Glomerular endothelial cell (primary cell): ENCODE data around the gene CFAP58. TPM values are rescaled to one million over a fixed set of nuclear protein-coding genes. Genes with fewer than 3 reads are reported as not detected.

Experiments
- DNase-seq: peaks from one replicate; pipeline ENCODE4 v3.0.0-alpha.2; 2011; ENCODE audit warnings: low read depth, low spot score; ENCODE audit errors: extremely low read depth
- total RNA-seq: library from RNA; depleted of rRNA; stranded (reverse); fragments of >200 nt; gene quantifications from 2 replicates; pipeline ENCODE4 v1.2.3, GENCODE V29; 2015

Gene CFAP58
- total RNA-seq, 1 donor from 2014 or later, result 1.7 TPM

- DNase-seq, result no peak
Observed at GRCh38 chr10:104333728-104334373, 19.8 kb upstream of the CFAP58 start.

DNA sequence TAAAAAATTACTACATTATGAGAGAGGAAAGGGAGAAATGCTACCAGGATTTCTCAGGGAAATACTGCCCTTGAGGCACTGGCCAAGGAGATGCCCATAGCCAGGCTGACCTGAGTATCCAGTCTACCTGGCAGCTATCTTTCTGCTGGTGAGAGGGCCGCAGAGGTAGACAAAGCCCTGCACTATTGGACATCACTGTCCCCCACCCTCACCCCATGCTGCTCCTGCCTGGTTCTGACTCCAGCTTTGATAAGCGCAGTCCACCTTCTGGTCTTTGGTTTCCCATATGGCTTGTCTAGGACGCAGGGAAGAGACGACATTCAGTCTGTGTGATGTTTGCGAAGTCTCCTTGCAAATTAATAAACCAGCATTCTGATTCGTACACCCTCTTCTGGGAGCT, 19.1 kb upstream of the CFAP58 start:
- no peak for DNase-seq

DNA sequence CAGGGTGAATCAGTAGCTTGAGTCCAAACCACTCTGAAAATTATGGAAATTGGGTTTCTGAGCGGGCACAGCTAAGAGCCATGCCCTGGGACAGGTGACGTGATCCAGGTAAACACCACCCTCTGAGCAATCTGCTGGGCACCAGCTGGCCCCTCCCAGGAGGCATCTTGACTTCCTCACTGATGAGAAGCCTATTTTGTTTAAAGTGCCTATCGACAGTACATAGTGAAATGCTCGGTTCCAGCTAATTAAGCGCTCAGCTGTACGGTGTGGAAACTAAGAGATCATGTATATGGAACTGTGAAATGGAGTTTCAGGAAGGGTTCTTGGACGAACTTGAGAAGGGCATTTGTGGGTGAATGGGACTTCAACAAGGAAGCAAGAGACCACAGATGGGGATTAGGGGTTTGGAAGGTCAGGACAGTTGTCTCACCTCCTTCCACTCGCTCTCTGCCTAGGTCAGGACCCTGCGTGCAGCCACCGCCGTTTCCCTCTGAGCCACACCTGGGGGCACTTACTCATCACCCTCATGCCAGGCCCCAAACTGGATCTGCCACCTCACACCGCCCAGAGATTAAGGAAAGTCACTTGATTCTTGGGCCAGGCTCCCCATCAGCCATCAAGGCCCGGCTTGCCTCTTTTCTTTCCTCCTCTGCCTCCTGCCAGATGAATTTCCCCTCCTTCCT, 18.5 kb upstream of the CFAP58 start:
- no peak for DNase-seq

DNA sequence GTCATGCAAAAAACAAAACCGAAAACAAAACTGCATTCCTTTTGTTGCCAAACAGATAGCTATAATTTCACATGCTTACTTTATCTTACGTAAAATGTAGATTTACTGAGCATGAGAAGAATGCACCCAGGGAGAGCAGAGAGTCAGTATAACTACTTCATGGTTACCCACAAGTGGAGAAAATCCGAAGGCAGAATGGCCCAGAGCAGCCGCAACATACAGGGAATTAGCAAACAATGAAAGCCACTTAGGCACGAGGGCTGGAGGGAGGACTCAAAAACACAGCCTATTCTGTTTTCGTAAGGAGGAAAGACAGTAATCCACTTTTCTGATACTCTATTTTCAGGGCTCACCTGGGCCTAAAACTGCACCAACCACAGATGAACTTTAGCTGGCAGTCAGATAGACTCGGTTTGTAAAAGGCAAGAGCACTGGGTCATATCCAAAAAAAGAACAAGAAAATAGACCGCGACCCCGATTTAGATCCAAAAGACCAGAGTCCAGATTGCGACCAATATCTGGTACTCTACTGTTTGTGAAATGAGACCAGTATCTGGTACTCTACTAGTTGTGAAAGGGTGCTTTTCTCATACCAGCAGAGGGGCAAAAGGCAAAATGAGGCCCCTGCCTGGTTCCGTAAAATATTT, 16.7 kb upstream of the CFAP58 start:
- no peak for DNase-seq

DNA sequence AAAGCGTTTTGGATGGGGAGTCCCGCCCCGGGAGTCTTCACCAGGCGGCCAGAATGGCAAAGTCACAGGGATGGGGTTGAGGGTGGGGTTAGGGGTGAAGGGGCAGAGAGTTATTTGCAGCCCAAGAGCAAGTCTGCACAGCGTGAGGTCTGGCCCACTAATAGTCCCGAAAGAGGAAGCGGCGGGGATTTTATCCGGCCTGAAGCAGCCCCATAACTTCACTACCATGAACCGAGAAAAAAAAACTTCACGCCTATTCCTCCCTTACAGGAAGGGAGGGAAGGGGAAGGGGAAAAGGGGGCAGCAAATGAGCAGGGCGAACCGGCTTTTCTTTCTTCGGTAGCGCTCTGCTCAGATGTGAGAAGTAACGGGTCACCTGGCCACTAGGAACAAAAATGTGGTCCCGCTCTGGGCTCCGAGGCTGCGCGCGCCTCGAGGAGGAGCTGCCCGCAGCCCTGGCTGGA, 16.1 kb upstream of the CFAP58 start:
- DNase-seq, result no peak

- DNase-seq, result no peak
Observed at GRCh38 chr10:104337985-104338735, 15.5 kb upstream of the CFAP58 start, which contains the start of gene ITPRIP. ITPRIP (minus strand) TSS chr10:104338465; CDS start chr10:104316051, 22,414 bp downstream.

- DNase-seq, result no peak
Observed at GRCh38 chr10:104339469-104340110, 14.0 kb upstream of the CFAP58 start.

DNA sequence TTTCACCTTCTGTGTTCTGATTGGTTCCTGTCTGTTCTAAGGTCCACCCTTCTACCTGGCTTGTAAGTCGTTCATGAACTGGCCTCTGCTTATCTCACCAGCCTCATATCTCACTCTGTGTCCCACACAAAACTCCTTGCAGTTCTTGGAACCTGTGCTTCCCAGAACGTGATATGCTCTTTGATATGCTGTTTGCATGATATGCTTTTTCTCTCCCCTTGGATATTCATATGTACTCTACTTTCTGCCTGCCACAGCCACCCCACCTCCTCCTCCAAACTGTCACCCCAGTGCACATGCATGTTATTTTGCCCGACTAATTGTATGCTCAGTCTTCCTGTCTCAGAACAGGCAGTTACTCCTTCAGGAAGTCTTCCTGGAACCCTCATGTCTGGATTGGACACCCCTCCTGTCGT, 13.5 kb upstream of the CFAP58 start:
- no peak for DNase-seq

DNA sequence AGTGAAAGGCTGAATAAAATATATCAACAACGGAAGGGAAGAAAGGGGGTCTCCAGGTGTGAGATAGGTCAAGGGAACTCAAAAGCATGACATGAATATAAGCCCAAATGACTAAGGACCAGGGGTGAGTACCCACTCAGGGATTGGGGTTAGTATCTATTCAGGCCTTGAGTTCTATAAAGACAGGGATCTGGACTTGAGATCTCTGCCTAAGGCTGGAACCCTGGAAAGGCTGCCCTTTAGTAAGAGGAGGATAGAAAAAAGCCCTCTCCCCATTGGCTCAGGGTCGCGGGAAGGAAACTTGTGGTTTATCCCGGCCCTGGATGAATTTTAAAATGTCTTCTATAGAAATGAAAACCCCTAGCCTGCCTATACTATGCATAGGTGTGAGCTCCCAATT, 13.0 kb upstream of the CFAP58 start:
- DNase-seq, result no peak

DNA sequence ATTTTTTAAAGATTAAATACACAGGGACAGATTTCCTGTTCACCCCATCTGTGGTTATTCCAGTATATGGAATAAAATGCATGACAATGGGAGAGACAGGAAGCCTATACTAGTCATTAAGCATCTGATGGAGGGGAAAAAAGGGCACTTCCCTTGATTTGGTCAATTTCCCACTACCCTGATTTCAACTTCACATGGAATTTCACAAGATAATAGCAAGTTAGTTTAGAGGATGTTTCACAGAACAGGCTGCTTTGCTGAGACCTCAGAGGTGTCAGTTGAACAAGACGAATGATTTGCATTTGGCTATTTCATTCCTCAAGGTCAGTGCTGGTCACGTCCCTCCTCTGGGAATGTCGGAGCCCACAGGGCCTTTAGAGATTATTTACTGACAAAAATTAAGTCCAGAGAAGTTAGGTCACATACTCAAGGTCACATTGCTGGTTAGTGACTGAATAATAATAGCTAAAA, 10.7 kb upstream of the CFAP58 start:
- no peak for DNase-seq

DNA sequence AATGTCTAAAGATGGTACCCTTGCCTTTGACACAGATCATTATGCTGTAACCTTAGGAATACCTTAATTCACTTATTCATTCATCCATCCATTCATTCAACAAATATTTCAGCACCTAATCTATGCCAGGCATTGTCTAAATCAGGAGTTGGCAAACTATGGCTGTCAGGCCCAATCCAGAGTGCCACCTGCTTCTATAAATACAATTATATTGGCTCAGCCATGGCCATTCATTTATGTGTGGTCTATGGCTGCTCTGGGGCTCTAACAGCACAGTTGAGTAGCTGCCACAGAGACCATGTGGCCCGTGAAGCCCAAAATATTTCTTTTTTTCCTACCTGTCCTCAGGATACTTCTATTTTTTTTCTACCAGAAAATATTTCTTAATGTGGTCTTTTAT, 9.4 kb upstream of the CFAP58 start:
- no peak for DNase-seq

DNA sequence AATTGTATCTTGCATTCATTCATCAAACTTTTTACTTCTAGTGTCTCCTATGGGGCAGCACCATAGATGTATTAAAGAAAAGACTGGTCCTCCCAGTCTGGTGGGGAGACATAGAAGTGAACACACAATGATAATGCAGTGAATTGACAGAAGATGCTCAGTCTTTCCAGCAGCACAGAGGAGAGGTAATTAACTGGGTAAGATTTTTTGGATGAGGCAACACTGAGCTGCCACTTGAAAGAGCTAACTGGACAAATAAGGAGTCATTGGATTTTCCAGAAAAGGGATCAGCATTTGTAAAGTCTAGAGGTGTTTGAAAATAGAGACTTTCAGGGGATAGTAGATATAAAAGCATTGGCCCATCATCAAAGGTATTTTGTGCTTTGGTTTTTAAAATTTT, 8.1 kb upstream of the CFAP58 start:
- DNase-seq, result no peak

- DNase-seq, result no peak
Observed at GRCh38 chr10:104345941-104346340, 7.7 kb upstream of the CFAP58 start.

DNA sequence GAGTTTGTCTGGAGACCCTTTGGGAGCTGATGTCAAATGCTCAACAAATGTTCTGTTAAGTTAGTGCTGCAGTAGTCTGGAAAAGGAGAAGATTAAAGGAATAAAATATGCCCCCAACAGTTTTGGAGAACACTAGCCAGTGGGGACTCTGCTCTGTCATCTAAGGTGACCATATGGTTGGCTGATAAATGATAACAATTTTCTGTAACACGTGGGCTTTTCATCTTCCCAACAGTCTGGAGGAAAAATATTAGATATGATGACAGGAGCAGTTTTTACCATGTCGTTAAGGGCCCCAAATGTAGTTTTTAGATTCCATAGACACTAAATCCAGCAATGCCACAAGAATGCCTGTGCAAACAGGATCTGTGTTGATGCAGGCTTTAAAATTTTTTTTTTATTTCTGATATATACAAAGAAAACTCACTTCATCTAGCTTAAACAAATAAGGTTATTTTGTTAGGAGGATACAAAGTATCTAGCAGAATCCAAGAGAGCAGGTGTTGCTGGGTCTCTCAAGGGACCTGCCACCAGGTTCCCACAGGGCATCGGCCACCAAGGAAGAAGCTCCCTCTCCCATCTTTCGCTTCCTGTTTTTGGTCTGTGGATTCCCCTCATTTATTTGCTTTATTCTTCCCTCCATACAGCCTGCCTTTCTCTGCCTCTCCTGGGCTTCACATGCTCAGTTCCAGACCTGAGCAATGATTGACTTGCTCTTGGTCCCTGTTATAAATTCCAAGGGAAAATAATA, 6.2 kb upstream of the CFAP58 start:
- DNase-seq, result no peak

DNA sequence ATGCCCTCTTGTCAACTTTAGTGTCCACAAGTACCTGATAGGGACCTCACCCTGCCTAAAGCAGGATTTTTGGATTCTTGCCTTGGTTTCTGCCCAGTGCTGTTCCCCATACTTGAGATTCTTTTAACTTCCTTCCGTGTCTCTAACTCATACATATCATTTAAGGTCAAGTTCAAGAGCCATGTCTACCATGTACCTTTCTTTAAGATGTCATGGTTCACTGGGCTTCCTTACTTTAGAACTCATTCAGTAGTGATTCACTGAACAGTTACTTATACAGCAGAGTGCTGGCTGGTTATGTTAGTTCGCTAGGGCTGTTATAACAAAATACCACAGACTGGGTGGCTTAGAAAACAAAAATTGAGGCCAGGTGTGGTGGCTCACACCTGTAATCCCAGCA, 5.0 kb upstream of the CFAP58 start:
- no peak for DNase-seq

- no peak for DNase-seq
Observed at GRCh38 chr10:104349623-104350126, 4.0 kb upstream of the CFAP58 start.

DNA sequence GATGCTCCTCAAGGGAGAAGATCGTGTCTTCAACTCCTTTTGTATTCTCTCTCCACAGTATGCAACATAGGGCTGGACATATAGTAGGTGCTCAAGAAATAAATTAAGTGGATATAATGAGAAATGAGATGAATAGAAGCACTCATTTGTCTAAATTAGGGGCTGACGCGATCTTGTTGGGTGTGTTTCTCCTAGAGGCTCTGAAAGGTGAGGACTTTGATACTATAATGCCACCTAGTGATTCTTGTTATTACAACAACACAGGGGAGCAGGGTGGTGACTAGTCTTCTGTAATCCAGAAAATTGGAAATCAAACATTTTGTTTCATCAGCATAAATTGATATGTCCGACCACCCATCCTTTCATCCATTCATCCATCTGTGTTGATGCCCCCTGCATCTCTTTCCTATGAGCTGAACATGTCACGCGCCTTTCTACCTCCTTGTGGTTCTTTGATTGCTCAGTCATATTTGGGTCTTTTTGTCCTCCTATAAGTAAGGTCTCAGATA, 3.5 kb upstream of the CFAP58 start:
- DNase-seq, result no peak

DNA sequence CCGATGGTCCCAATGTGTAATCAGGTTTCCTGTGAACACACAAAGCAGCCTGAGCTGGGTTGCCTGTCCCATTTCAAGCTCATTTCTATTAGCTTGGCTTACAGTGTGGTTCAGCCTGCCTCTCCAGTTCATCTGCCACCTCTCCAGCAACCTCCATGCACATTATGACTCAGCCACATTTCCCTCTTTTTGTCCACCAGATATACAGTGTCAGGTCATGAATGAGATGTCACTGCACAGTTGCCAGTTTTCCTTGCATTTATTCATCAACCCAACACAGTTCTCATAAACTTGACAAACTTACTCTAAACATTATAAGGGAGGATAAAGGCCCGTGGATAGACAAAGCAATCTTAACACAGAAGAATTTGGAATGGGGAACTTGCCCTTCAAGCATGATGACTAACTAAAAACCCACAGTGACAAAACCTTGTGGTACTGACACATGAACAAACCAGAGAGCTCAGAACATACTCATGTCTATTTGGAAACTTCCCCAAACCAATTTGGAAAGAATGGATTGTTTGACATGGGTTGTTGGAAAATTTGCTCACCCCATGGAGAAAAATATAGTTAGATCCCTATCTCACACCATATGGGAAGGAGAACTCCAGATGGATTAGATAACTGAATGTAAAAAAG, 2.5 kb upstream of the CFAP58 start:
- no peak for DNase-seq

- DNase-seq, result no peak
Observed at GRCh38 chr10:104351919-104352318, 1.7 kb upstream of the CFAP58 start.
